AG10803 (cell line): ENCODE results near the gene NNMT.

Source experiments
- DNase-seq: peaks from one replicate; pipeline ENCODE4 v3.0.0; 2010; ENCODE audit warnings: low read depth
- H3K4me3 ChIP-seq: 2 replicates; pipeline ENCODE4 v1.5.1; 2011; ENCODE audit warnings: mild to moderate bottlenecking, low read length, control low read depth
- TF ChIP-seq, protein P1 (sequence below): conservative IDR thresholded peaks from 2 replicates; pipeline ENCODE4 v1.5.1; 2011; ENCODE audit warnings: mild to moderate bottlenecking, low read length, control low read depth, inconsistent platforms

Gene NNMT

DNA sequence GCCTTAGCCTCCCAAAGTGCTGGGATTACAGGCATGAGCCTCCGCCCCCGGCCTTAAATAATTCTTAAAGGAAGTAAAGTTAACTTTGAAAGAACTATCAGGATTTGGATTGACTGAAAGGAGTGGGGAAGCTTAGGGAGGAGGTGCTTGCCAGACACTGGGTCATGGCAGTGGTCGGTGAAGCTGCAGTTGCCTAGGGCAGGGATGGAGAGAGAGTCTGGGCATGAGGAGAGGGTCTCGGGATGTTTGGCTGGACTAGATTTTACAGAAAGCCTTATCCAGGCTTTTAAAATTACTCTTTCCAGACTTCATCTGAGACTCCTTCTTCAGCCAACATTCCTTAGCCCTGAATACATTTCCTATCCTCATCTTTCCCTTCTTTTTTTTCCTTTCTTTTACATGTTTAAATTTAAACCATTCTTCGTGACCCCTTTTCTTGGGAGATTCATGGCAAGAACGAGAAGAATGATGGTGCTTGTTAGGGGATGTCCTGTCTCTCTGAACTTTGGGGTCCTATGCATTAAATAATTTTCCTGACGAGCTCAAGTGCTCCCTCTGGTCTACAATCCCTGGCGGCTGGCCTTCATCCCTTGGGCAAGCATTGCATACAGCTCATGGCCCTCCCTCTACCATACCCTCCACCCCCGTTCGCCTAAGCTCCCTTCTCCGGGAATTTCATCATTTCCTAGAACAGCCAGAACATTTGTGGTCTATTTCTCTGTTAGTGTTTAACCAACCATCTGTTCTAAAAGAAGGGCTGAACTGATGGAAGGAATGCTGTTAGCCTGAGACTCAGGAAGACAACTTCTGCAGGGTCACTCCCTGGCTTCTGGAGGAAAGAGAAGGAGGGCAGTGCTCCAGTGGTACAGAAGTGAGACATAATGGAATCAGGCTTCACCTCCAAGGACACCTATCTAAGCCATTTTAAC lies at the start of gene NNMT:
TSS of gene NNMT (plus strand) at position 724 of the 929 bp plus-strand sequence. CDS start at position 882, 158 bp downstream.
- TF ChIP-seq, protein P1, sequence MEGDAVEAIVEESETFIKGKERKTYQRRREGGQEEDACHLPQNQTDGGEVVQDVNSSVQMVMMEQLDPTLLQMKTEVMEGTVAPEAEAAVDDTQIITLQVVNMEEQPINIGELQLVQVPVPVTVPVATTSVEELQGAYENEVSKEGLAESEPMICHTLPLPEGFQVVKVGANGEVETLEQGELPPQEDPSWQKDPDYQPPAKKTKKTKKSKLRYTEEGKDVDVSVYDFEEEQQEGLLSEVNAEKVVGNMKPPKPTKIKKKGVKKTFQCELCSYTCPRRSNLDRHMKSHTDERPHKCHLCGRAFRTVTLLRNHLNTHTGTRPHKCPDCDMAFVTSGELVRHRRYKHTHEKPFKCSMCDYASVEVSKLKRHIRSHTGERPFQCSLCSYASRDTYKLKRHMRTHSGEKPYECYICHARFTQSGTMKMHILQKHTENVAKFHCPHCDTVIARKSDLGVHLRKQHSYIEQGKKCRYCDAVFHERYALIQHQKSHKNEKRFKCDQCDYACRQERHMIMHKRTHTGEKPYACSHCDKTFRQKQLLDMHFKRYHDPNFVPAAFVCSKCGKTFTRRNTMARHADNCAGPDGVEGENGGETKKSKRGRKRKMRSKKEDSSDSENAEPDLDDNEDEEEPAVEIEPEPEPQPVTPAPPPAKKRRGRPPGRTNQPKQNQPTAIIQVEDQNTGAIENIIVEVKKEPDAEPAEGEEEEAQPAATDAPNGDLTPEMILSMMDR: peak; percentile 34
- peak within 1 kb of the TSS; percentile 81 for H3K4me3 ChIP-seq
- DNase-seq: peak; percentile 99

GRCh38 chr11:114247070-114247789 lies 49.0 kb upstream of the NNMT start:
- TF ChIP-seq, protein P1: no peak

DNA sequence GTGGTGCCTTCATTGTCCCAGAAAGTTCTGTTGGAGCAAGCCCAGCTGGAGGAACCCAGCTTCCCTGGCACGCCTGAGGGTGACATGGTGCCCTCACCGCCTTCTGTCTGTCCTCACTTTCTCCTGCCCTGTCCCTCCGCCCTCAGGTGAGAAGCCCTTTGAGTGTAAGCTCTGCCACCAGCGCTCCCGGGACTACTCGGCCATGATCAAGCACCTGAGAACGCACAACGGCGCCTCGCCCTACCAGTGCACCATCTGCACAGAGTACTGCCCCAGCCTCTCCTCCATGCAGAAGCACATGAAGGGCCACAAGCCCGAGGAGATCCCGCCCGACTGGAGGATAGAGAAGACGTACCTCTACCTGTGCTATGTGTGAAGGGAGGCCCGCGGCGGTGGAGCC lies 46.0 kb upstream of the NNMT start:
- no peak overlapping the region for H3K4me3 ChIP-seq
- TF ChIP-seq, protein P1: no peak
- DNase-seq: no peak

More at GRCh38 chr11:114247070-114247789, 49.0 kb upstream of the NNMT start:
- no peak overlapping the region for H3K4me3 ChIP-seq
- DNase-seq: no peak

DNA sequence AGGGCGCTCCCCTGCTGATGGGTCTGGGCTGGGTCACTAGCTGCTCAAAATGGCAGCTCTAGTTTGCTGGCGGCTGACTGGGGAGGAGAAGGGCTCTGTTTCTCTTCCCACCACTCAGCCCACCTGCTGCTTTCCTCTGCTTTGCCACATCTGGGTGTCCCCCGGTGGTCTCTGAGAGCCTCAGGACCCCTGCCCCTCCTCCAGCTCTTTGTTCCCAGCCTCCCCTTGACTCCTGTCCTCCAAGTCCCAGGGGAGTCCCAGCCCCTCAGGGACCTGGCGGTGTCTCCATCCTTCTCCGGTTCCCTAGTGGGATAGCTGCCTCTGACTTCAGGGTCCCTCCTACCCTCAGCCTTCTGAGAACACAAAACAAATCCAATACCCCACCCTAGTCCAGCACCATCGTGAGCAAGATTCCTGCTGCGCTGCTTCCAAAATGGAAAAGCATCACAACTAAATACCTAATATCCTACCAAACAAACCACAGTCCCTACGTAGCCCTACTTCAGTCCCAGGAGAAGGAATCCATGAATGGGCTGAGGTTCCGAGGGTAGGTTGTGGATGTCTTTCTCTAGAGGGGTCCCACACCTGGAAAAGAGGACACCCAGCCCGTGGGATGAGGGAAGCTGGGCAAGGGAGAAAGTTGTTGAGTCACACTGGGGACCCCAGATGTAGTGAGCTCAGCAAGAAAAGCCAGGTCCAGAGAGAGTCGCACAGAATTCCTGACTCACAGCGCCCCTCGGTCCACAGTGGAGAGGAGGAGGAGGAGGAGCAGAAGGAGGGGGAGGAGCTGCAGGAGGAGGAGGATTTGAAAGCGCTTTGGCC lies 45.0 kb upstream of the NNMT start:
- TF ChIP-seq, protein P1: no peak
- DNase-seq: no peak
- H3K4me3 ChIP-seq: no peak overlapping the region

GRCh38 chr11:114251815-114252337 lies 44.3 kb upstream of the NNMT start:
- H3K4me3 ChIP-seq: no peak overlapping the region
- no peak for DNase-seq
- TF ChIP-seq, protein P1: no peak

- DNase-seq: no peak
- TF ChIP-seq, protein P1: no peak
- H3K4me3 ChIP-seq: no peak overlapping the region
Measured at GRCh38 chr11:114252767-114253166, 43.4 kb upstream of the NNMT start.
